Measurements from ENCODE around the gene PGAP6. TPM values are rescaled to one million over a fixed set of nuclear protein-coding genes. Genes with fewer than 3 reads are reported as not detected.

PGAP6 gene
- total and polyA plus RNA-seq, 9 of the 15 experiments (the other 6 are each of a cell fraction or from before 2014, with no cell fraction given): 0.45 to 50.2 (median 39.3) TPM

GRCh38 chr16:330741-331140, 51.0 kb downstream of the PGAP6 start (continued):
- TF ChIP-seq REST (IDR thresholded peaks at IDR 0.05; ENCODE audit: borderline replicate concordance) (no peak), REST (CRISPR knock-in tag; IDR thresholded peaks at IDR 0.05; ENCODE audit: low read depth) (no peak), ZNF431 (CRISPR knock-in tag; IDR thresholded peaks at IDR 0.05) (no peak), KAT8 (IDR thresholded peaks at IDR 0.05; ENCODE audit: low read depth) (no peak), ID3 (CRISPR knock-in tag; IDR thresholded peaks at IDR 0.05) (no peak), ID3 (tag; IDR thresholded peaks at IDR 0.05) (no peak)

Data from K562 (cell line).